Activated T-helper 1 cell treated with anti-CD3 and anti-CD28 coated beads, Interleukin-12 subunit alpha, Interleukin-12 subunit beta, Interleukin-2, Interleukin-4 antibody, amounts not matched to agents 30 ng/mL and 10 ng/mL and 1 ng/mL, durations not matched to agents 14 hours and 24 hours and 36 hours (primary cell): ENCODE data around the gene POM121C. TPM values are rescaled to one million over a fixed set of nuclear protein-coding genes. Genes with fewer than 3 reads are reported as not detected.
"Not testable (repeated sequence)": the region's sequence is repeated elsewhere in the genome, so short reads cannot be mapped to it uniquely, and the experiment has no call there.

Experiments used
- DNase-seq: peaks from one replicate; pipeline ENCODE4 v3.0.0; 2021; ENCODE audit warnings: low spot score
- H3K27ac Mint-ChIP-seq: one replicate; pipeline ENCODE4 v1.8.0; 2021; ENCODE audit warnings: mild to moderate bottlenecking, mixed read lengths
- H3K27me3 Mint-ChIP-seq: one replicate; pipeline ENCODE4 v1.8.0; 2022; ENCODE audit warnings: mild to moderate bottlenecking, moderate library complexity, mixed read lengths; ENCODE audit not compliant: insufficient read depth
- H3K36me3 Mint-ChIP-seq: one replicate; pipeline ENCODE4 v1.8.0; 2021; ENCODE audit warnings: low read depth, mixed read lengths
- H3K4me1 Mint-ChIP-seq: one replicate; pipeline ENCODE4 v1.8.0; 2021; ENCODE audit warnings: low read depth, mixed read lengths
- H3K4me3 Mint-ChIP-seq: one replicate; pipeline ENCODE4 v1.8.0; 2021; ENCODE audit warnings: mild to moderate bottlenecking, moderate library complexity, mixed read lengths
- H3K9me3 Mint-ChIP-seq: one replicate; pipeline ENCODE4 v1.8.0; 2021; ENCODE audit warnings: mixed read lengths
- intact Hi-C: fragments of 100-400 bp; cut with micrococcal nuclease; formaldehyde crosslinking; loops from one replicate; pipeline ENCODE4 v1.15.1; 2024
- total RNA-seq: library from RNA; stranded (reverse); gene quantifications from 2 replicates; pipeline ENCODE4 v1.2.3, GENCODE V29; 2022

The POM121C gene
- total RNA-seq, 1 donor from 2014 or later: 82.7 TPM

GRCh38 chr7:75398771-75399700 is 87.1 kb downstream of the POM121C start:
- H3K9me3 Mint-ChIP-seq, DNase-seq, H3K4me1 Mint-ChIP-seq, H3K27ac Mint-ChIP-seq, H3K27me3 Mint-ChIP-seq, intact Hi-C loops, H3K4me3 Mint-ChIP-seq, H3K36me3 Mint-ChIP-seq: not testable (repeated sequence)

- H3K27me3 Mint-ChIP-seq, H3K9me3 Mint-ChIP-seq, H3K27ac Mint-ChIP-seq, DNase-seq, H3K36me3 Mint-ChIP-seq, intact Hi-C loops, H3K4me1 Mint-ChIP-seq, H3K4me3 Mint-ChIP-seq: not testable (repeated sequence)
These were observed 88.2 kb downstream of the POM121C start for GRCh38 chr7:75397865-75398264.

GRCh38 chr7:75395329-75395728 is 90.8 kb downstream of the POM121C start, which contains the start of gene TRIM73:
TSS of gene TRIM73 (plus strand) at chr7:75395629. CDS start at chr7:75398934, 3,305 bp downstream.
- H3K4me3 Mint-ChIP-seq, H3K36me3 Mint-ChIP-seq, H3K27me3 Mint-ChIP-seq, H3K4me1 Mint-ChIP-seq, DNase-seq, H3K27ac Mint-ChIP-seq, intact Hi-C loops, H3K9me3 Mint-ChIP-seq: not testable (repeated sequence)

- H3K36me3 Mint-ChIP-seq, H3K9me3 Mint-ChIP-seq, DNase-seq, intact Hi-C loops, H3K27ac Mint-ChIP-seq, H3K4me1 Mint-ChIP-seq, H3K4me3 Mint-ChIP-seq, H3K27me3 Mint-ChIP-seq: not testable (repeated sequence)
These were observed 92.9 kb downstream of the POM121C start for GRCh38 chr7:75393194-75393593.

- H3K9me3 Mint-ChIP-seq, intact Hi-C loops, H3K36me3 Mint-ChIP-seq, DNase-seq, H3K27ac Mint-ChIP-seq, H3K4me1 Mint-ChIP-seq, H3K27me3 Mint-ChIP-seq, H3K4me3 Mint-ChIP-seq: not testable (repeated sequence)
These were observed 111.4 kb downstream of the POM121C start for GRCh38 chr7:75374519-75375317.

GRCh38 chr7:75374144-75374518 is 112.0 kb downstream of the POM121C start:
- H3K4me3 Mint-ChIP-seq, H3K4me1 Mint-ChIP-seq, H3K9me3 Mint-ChIP-seq, H3K27ac Mint-ChIP-seq, DNase-seq, H3K36me3 Mint-ChIP-seq, intact Hi-C loops, H3K27me3 Mint-ChIP-seq: not testable (repeated sequence)

- DNase-seq, H3K27me3 Mint-ChIP-seq, intact Hi-C loops, H3K4me3 Mint-ChIP-seq, H3K4me1 Mint-ChIP-seq, H3K27ac Mint-ChIP-seq, H3K9me3 Mint-ChIP-seq, H3K36me3 Mint-ChIP-seq: not testable (repeated sequence)
These were observed 118.8 kb downstream of the POM121C start for GRCh38 chr7:75367313-75367712.

Other genes starting within 250 kb of the POM121C start
- 5.7 and 6.6 TPM in 2 replicates for gene TRIM73, start 90.7 kb downstream of the POM121C start, total RNA-seq
- not detected in 2 replicates for gene SPDYE5, start 6.0 kb upstream of the POM121C start, total RNA-seq